Neural cell (in vitro differentiated cells): Measurements from ENCODE around the gene PCSK4. TPM values are rescaled to one million over a fixed set of nuclear protein-coding genes. Genes with fewer than 3 reads are reported as not detected.

ENCODE experiments used
- H2AFZ ChIP-seq: fragments of 200-600, 300-800 bp; sonication (generic), shearing (Covaris generic); 2 replicates; pipeline ENCODE4 v1.6.0; 2014; ENCODE audit warnings: low read depth, mild to moderate bottlenecking, antibody characterized with exemption, low read length, moderate library complexity
- H3F3A ChIP-seq: fragments of 200-600 bp; shearing (Covaris generic); 2 replicates; pipeline ENCODE4 v1.6.1; 2016; ENCODE audit warnings: mild to moderate bottlenecking, moderate library complexity, mixed read lengths, antibody characterized with exemption, low read length; ENCODE audit not compliant: insufficient read depth, poor library complexity, severe bottlenecking
- H3K27ac ChIP-seq: fragments of 200-600, 300-800 bp; sonication (generic), shearing (Covaris generic); 2 replicates; pipeline ENCODE4 v1.5.1; 2014; ENCODE audit warnings: mild to moderate bottlenecking, low read length, moderate library complexity
- H3K27me3 ChIP-seq: fragments of 300-800, 200-600 bp; sonication (generic), shearing (Covaris generic); 2 replicates; pipeline ENCODE4 v1.6.0; 2014; ENCODE audit warnings: mild to moderate bottlenecking, low read depth, low read length, moderate library complexity; ENCODE audit not compliant: insufficient read depth
- H3K36me3 ChIP-seq: fragments of 300-800, 200-600 bp; sonication (generic), shearing (Covaris generic); 2 replicates; pipeline ENCODE4 v1.5.1; 2014; ENCODE audit warnings: mild to moderate bottlenecking, antibody characterized with exemption, low read length, moderate library complexity; ENCODE audit not compliant: insufficient read depth
- H3K4me2 ChIP-seq: fragments of 300-800, 200-600 bp; sonication (generic), shearing (Covaris generic); 2 replicates; pipeline ENCODE4 v1.6.0; 2014; ENCODE audit warnings: mild to moderate bottlenecking, low read length
- H3K4me3 ChIP-seq: fragments of 300-800, 200-600 bp; sonication (generic), shearing (Covaris generic); 2 replicates; pipeline ENCODE4 v1.5.1; 2014; ENCODE audit warnings: mild to moderate bottlenecking, low read length, moderate library complexity
- H3K79me2 ChIP-seq: fragments of 200-600 bp; shearing (Covaris generic); replicated peaks from 2 replicates; pipeline ENCODE4 v1.6.0; 2014; ENCODE audit warnings: mild to moderate bottlenecking, low read length, moderate library complexity; ENCODE audit not compliant: insufficient read depth
- H3K9ac ChIP-seq: fragments of 300-800, 200-600 bp; sonication (generic), shearing (Covaris generic); 2 replicates; pipeline ENCODE4 v1.6.1; 2016; ENCODE audit warnings: mild to moderate bottlenecking, low read length, mixed read lengths
- H3K9me2 ChIP-seq: fragments of 200-600 bp; shearing (Covaris generic); 2 replicates; pipeline ENCODE4 v1.6.1; 2016; ENCODE audit warnings: mild to moderate bottlenecking, low read length, mixed read lengths; ENCODE audit not compliant: insufficient read depth
- H3K9me3 ChIP-seq: fragments of 200-600, 300-800 bp; sonication (generic), shearing (Covaris generic); 2 replicates; pipeline ENCODE4 v1.6.1; 2016; ENCODE audit warnings: mild to moderate bottlenecking, mixed run types, low read length, moderate library complexity, mixed read lengths
- H4K20me1 ChIP-seq: fragments of 200-600 bp; shearing (Covaris generic); 2 replicates; pipeline ENCODE4 v1.6.1; 2016; ENCODE audit warnings: mild to moderate bottlenecking, mixed run types; ENCODE audit not compliant: insufficient read depth
- EP300 ChIP-seq: fragments of 450-650 bp; conservative IDR thresholded peaks from 2 replicates; pipeline ENCODE4 v1.6.1; 2014; ENCODE audit warnings: antibody characterized with exemption, mild to moderate bottlenecking, moderate library complexity; ENCODE audit not compliant: poor library complexity, severe bottlenecking
- EZH2 ChIP-seq: fragments of 200-600, 300-800 bp; shearing (Covaris generic), sonication (generic); IDR thresholded peaks from 2 replicates; pipeline ENCODE4 v1.6.1; 2014; ENCODE audit warnings: antibody characterized with exemption, low read length, borderline replicate concordance, mild to moderate bottlenecking; ENCODE audit not compliant: insufficient read depth, poor library complexity, severe bottlenecking
- MXI1 ChIP-seq: fragments of 450-650 bp; conservative IDR thresholded peaks from 2 replicates; pipeline ENCODE4 v1.6.1; 2014; ENCODE audit warnings: antibody characterized with exemption, mild to moderate bottlenecking; ENCODE audit not compliant: poor library complexity, severe bottlenecking
- POLR2AphosphoS5 ChIP-seq: IDR thresholded peaks from 2 replicates; pipeline ENCODE4 v1.6.1; 2012
- RAD21 ChIP-seq: fragments of 450-650 bp; conservative IDR thresholded peaks from 2 replicates; pipeline ENCODE4 v1.6.1; 2014; ENCODE audit warnings: antibody characterized with exemption, mild to moderate bottlenecking, moderate library complexity
- SMC3 ChIP-seq: fragments of 450-650 bp; conservative IDR thresholded peaks from 2 replicates; pipeline ENCODE4 v1.6.1; 2014; ENCODE audit warnings: antibody characterized with exemption, mild to moderate bottlenecking, moderate library complexity; ENCODE audit not compliant: poor library complexity
- TAF1 ChIP-seq: IDR thresholded peaks from 2 replicates; pipeline ENCODE4 v1.6.1; 2012; ENCODE audit warnings: low read depth
- polyA plus RNA-seq: library from polyadenylated mRNA; depleted of rRNA; stranded (reverse); fragments of >200 nt; gene quantifications from 2 replicates; pipeline ENCODE4 v1.2.3, GENCODE V29; 2014
- TF ChIP-seq, protein P1 (sequence below): fragments of 450-650 bp; IDR thresholded peaks from 2 replicates; pipeline ENCODE4 v1.5.1; 2014; ENCODE audit warnings: antibody characterized with exemption, mild to moderate bottlenecking, moderate library complexity; ENCODE audit not compliant: poor library complexity, severe bottlenecking
- TF ChIP-seq, protein P2 (sequence below): IDR thresholded peaks from 2 replicates; pipeline ENCODE4 v1.6.1; 2012; ENCODE audit warnings: borderline replicate concordance

PCSK4 gene
- polyA plus RNA-seq, 1 donor from 2014 or later: 11.8 TPM

DNA sequence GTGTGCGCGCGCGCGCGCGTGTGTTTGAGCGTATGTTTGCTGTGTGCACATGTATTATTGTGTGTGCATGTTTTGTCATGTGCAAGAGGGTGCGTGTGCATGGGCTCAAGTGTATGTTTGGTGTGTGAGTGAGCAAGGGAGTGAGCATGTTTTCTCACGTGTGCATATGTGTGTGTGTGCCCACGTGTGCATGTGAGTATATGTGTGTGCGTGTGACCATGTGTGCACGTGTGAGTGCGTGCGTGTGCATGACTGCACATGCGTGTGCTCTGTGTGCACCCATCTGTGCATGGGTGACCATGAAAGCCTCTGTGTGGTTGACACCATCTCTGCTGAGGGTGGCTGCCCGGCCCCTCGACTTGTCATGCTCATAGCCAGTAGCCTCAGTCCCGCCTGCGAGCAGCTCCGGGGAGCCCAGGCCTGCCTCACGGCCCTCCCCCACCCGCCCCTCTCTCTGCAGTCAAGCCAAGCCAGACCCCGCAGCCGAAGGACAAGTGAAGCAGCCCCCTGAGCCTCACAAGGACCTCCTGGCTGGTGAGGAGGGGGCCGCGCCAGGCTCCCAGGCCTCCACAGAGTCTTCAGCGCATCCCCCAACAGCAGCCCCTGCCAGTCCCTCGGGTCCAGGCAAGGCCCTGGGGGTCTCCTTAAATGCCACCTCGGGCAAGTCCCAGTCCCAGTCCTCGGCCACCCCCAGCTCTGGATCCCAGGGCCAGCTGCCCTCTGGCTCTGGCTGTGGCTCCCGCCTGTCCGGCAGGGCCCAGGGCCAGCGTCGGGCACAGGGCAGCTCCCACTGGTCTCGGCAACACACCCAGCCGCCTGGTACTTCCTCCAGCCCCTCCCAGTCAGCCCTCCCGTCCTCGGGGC lies 6.8 kb upstream of the PCSK4 start:
- Histone ChIP-seq H3K9ac (no peak overlapping the region), H3F3A (no peaks in the 10 kb centered on the region), H3K27me3 (no peaks in the 10 kb centered on the region), H4K20me1 (no peaks in the 10 kb centered on the region), H3K9me3 (no peaks in the 10 kb centered on the region), H3K36me3 (no peaks in the 10 kb centered on the region), H3K4me3 (no peak overlapping the region), H3K9me2 (no peaks in the 10 kb centered on the region), H3K4me2 (no peak overlapping the region), H2AFZ (no peak overlapping the region), H3K79me2 (no peaks in the 10 kb centered on the region), H3K27ac (no peak overlapping the region)
- TF ChIP-seq MXI1 (no peak), SMC3 (no peak), RAD21 (no peak), TAF1 (no peak), EZH2 (no peak)

DNA sequence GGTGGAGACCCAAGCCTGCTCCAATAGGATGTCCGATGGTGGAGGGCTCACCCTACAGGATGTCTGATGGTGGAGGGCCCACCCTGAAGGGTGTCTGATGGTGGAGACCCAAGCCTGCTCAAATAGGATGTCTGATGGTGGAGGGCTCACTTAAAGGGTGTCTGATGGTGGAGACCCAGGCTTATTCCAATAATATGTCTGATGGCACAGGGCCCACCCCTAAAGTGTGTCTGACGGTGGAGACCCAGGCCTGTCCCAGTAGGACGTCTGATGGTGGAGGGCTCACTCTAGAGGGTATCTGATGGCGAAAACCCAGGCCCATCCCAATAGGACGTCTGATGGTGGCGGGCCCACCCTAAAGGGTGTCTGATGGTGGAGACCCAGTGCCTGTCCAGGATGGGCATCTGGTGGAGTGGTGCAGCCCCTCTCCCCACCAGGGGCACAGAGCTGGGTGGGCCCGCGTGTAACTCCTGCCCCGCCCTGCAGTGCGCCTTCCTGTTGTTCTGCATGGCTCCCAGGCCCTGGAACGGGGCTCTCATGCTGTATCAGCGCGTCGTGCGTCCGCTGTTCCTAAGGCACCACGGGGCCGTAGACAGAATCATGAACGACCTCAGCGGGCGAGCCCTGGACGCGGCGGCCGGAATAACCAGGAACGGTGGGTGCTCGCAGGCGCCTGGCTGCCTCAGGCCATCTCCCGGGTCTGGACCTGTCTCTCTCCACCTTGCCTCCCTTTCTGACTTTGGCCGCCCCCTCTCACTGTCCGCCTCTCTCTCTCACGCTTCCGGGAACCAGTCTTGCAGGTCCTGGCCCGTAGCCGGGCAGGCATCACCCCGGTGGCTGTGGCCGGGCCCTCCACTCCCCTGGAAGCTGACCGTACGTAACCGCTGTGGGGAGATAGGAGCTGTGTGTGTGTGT lies 5.9 kb upstream of the PCSK4 start:
- no peak overlapping the region for H2AFZ ChIP-seq
- no peak overlapping the region for H3K4me2 ChIP-seq
- no peak overlapping the region for H3K4me3 ChIP-seq
- no peaks in the 10 kb centered on the region for H3K9me2 ChIP-seq
- TF ChIP-seq SMC3: no peak
- TF ChIP-seq, protein P1, sequence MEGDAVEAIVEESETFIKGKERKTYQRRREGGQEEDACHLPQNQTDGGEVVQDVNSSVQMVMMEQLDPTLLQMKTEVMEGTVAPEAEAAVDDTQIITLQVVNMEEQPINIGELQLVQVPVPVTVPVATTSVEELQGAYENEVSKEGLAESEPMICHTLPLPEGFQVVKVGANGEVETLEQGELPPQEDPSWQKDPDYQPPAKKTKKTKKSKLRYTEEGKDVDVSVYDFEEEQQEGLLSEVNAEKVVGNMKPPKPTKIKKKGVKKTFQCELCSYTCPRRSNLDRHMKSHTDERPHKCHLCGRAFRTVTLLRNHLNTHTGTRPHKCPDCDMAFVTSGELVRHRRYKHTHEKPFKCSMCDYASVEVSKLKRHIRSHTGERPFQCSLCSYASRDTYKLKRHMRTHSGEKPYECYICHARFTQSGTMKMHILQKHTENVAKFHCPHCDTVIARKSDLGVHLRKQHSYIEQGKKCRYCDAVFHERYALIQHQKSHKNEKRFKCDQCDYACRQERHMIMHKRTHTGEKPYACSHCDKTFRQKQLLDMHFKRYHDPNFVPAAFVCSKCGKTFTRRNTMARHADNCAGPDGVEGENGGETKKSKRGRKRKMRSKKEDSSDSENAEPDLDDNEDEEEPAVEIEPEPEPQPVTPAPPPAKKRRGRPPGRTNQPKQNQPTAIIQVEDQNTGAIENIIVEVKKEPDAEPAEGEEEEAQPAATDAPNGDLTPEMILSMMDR: no peak
- TF ChIP-seq POLR2AphosphoS5: no peak
- TF ChIP-seq TAF1: no peak
- no peak for TF ChIP-seq EZH2
- TF ChIP-seq, protein P2, sequence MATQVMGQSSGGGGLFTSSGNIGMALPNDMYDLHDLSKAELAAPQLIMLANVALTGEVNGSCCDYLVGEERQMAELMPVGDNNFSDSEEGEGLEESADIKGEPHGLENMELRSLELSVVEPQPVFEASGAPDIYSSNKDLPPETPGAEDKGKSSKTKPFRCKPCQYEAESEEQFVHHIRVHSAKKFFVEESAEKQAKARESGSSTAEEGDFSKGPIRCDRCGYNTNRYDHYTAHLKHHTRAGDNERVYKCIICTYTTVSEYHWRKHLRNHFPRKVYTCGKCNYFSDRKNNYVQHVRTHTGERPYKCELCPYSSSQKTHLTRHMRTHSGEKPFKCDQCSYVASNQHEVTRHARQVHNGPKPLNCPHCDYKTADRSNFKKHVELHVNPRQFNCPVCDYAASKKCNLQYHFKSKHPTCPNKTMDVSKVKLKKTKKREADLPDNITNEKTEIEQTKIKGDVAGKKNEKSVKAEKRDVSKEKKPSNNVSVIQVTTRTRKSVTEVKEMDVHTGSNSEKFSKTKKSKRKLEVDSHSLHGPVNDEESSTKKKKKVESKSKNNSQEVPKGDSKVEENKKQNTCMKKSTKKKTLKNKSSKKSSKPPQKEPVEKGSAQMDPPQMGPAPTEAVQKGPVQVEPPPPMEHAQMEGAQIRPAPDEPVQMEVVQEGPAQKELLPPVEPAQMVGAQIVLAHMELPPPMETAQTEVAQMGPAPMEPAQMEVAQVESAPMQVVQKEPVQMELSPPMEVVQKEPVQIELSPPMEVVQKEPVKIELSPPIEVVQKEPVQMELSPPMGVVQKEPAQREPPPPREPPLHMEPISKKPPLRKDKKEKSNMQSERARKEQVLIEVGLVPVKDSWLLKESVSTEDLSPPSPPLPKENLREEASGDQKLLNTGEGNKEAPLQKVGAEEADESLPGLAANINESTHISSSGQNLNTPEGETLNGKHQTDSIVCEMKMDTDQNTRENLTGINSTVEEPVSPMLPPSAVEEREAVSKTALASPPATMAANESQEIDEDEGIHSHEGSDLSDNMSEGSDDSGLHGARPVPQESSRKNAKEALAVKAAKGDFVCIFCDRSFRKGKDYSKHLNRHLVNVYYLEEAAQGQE: no peak
- no peak for TF ChIP-seq EP300
- no peak for TF ChIP-seq MXI1
- no peak for TF ChIP-seq RAD21
- H3K79me2 ChIP-seq: no peaks in the 10 kb centered on the region
- no peaks in the 10 kb centered on the region for H3F3A ChIP-seq
- H3K27me3 ChIP-seq: peaks cover 4% of the 10 kb centered on the region
- H4K20me1 ChIP-seq: no peaks in the 10 kb centered on the region
- H3K27ac ChIP-seq: no peak overlapping the region
- no peak overlapping the region for H3K9ac ChIP-seq
- H3K9me3 ChIP-seq: no peaks in the 10 kb centered on the region
- H3K36me3 ChIP-seq: no peaks in the 10 kb centered on the region
